A673 (cell line): ENCODE measurements around the gene ITGA1.

Experiments used
- CTCF ChIP-seq: fragments of 300-800, 200-600 bp; sonication (generic); conservative IDR thresholded peaks from 2 replicates; pipeline ENCODE4 v1.5.1; 2017; ENCODE audit warnings: low read depth, mild to moderate bottlenecking, antibody characterized with exemption, low read length, moderate library complexity, mixed read lengths
- EZH2 ChIP-seq: fragments of 200-600 bp; sonication (generic); IDR thresholded peaks from 2 replicates; pipeline ENCODE4 v1.6.1; 2017; ENCODE audit warnings: borderline replicate concordance, low read depth, mild to moderate bottlenecking, mixed read lengths, antibody characterized with exemption, low read length; ENCODE audit not compliant: poor library complexity, severe bottlenecking

- TF ChIP-seq CTCF (no peak), EZH2 (no peak)
Measured at GRCh38 chr5:52990528-52990925, 202.8 kb downstream of the ITGA1 start.
